ENCODE measurements around the gene PLXDC2.

GRCh38 chr10:20277820-20278219 is 461.6 kb downstream of the PLXDC2 start:
- TF ChIP-seq CTCF (IDR thresholded peaks at IDR 0.05 in 8 of 11, conservative IDR thresholded peaks at IDR 0.05 in 3 of 11) (no peak), POLR2A (IDR thresholded peaks at IDR 0.05) (no peak)
